22Rv1 (cell line): ENCODE measurements around the gene PRSS37.

Source experiments
- H3K27ac ChIP-seq: fragments of 450-650 bp; 2 replicates; pipeline ENCODE4 v1.5.1; 2017
- ZFX ChIP-seq: fragments of 450-650 bp; IDR thresholded peaks from 2 replicates; pipeline ENCODE4 v1.6.1; 2017; ENCODE audit warnings: antibody characterized with exemption, borderline replicate concordance
- TF ChIP-seq, protein P1 (sequence below): fragments of 450-650 bp; IDR thresholded peaks from 2 replicates; pipeline ENCODE4 v1.5.1; 2017; ENCODE audit warnings: mild to moderate bottlenecking

PRSS37 gene

DNA sequence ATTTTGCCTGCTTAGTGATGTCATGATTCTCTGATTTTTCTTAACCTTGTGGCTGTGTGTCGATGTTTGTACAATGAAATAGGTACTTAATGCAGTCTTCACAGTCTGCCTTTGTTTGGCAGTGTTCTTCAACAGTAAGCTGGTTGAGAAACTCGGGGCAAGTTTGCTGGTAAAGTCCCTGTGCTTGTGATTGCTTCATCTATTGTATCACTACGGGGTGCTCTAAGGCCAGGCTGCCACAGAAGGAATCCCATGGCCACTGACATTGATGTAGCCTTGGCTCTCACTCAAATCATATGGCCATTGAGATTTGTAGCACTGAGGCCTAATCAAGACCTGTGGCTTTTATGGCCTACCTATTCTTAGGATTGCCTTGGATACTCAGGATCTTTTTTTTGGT is 33.5 kb upstream of the PRSS37 start:
- TF ChIP-seq, protein P1, sequence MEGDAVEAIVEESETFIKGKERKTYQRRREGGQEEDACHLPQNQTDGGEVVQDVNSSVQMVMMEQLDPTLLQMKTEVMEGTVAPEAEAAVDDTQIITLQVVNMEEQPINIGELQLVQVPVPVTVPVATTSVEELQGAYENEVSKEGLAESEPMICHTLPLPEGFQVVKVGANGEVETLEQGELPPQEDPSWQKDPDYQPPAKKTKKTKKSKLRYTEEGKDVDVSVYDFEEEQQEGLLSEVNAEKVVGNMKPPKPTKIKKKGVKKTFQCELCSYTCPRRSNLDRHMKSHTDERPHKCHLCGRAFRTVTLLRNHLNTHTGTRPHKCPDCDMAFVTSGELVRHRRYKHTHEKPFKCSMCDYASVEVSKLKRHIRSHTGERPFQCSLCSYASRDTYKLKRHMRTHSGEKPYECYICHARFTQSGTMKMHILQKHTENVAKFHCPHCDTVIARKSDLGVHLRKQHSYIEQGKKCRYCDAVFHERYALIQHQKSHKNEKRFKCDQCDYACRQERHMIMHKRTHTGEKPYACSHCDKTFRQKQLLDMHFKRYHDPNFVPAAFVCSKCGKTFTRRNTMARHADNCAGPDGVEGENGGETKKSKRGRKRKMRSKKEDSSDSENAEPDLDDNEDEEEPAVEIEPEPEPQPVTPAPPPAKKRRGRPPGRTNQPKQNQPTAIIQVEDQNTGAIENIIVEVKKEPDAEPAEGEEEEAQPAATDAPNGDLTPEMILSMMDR = no peak
- TF ChIP-seq ZFX = no peak
- H3K27ac ChIP-seq = no peak overlapping the region

DNA sequence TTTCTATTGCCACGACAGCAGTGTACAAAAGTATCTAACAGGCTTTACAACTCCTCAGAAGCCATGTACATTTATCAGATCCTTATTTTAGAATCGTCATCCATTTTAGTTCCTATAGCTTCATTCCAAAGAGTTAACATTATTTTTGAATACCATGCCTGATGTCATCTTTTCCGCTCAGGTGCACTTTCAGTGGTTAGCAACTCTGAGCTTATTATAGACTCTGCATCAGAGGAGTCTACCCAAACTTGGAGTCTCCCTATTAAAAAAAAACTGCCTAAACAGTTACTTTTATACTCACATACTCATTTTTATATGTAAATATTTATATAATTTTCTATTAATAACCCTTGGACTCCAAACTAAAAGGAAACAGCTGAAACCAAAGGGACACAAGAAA is 31.6 kb upstream of the PRSS37 start:
- TF ChIP-seq ZFX = no peak
- no peak overlapping the region for H3K27ac ChIP-seq

DNA sequence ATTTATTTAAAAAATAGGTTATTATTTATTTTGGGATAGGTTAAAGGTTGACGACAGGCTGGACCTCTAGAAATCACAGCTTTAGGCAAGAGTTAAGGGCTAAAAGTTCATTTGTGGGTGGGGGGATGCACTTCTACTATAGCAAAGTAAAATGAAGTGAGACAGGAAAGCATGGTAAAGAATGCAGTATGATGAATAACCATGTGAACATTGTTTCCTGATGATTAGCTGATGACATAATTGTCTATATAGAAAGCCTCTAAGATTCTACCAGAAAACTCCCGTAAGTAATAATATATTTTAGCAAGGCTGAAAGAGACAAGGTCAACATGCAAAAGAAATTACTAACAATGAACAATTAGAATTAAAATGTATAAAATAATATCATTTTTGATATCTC is 25.7 kb upstream of the PRSS37 start:
- TF ChIP-seq, protein P1 = no peak
- no peak for TF ChIP-seq ZFX
- H3K27ac ChIP-seq = no peak overlapping the region

DNA sequence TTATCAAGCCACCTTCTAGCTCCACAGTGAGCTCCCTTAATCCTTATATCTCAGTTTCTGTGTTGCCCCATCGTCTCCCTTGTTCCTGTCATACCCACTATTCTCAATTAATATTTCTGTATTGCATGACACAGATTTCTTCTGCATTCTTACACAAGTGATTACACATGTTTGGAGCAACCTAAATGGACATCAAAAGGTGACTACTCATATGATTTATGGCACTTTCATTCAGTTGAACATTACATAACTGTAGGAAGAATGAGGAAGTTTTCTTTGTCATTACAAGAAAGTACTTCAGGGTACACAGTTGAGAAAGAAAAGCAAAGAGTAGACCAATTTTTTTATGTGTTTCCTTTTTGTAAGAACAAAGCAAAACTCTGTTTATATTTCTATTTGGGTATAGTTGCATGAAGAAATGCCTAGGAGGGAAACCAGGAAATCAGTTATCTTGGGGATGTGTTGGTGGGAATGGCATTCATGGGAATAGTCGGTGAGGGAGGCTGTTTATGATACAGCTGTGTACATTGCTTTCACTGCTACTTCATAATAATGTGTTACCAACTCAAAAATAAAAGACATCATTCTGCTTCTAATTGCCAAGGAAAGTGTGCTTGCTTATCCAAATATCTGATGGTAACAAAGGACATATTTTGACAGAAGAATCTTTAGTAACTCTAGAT is 23.6 kb upstream of the PRSS37 start:
- TF ChIP-seq, protein P1 = no peak

DNA sequence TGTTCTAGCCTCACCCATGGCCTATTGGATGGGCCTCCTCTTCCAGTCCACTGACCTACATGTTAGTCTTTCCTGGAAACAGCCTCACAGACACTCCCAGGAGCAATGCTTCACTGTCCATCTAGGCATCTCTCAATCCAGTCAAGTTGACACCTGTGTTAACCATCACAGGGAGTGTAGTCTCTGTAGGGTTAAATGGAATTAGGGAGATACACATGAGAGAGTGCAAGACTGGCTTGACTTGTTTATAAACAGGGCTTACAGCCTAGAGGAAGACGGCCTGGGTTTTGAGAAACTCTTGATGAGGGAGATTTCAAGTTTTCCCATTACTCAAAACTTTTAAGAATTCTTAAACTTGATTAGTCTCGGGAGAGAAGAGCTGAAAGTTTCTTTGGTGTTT is 18.9 kb upstream of the PRSS37 start:
- no peak overlapping the region for H3K27ac ChIP-seq
- no peak for TF ChIP-seq ZFX
- TF ChIP-seq, protein P1 = no peak

More for the DNA sequence above, 23.6 kb upstream of the PRSS37 start:
- no peak overlapping the region for H3K27ac ChIP-seq

DNA sequence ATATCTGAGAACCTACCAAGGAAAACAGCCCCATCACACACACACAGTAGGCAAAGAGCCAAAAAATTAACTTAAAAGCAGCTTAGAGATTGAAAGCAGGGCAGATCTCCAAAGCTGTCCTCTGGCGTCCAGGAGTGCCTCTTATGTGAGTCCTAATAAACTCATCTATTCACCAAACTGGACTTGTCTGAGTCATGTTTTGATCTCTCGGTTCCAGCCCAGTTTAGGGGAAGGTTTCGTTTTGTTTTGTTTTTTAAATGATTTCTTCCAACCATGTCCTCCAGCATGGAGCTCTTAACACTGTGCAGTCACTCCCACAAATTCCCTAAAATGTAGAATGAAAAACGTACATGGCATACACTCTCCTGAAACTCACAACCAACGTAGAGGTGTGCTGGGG is 6.7 kb upstream of the PRSS37 start:
- TF ChIP-seq ZFX = no peak
- TF ChIP-seq, protein P1 = no peak

DNA sequence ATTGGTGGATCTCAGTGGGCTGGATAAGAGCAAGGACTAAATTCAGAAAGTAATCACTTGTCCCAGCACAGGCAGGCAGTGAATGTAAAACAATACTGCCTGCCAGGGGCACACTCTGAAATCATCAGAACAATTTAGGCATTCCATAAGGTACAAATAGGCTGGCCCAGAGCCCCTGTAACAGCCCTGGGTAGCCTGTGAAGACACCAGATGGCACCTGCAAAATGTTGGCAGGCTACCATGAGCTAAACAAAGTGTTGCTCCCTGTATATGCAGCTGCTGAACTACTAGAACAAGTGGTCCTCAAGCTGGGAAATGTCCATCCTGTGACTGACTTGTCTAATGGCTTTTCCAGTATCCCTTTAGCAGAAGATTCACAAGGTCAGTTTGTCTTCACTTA is 3.0 kb upstream of the PRSS37 start:
- no peak for TF ChIP-seq ZFX
- TF ChIP-seq, protein P1 = no peak

More for the DNA sequence above, 6.7 kb upstream of the PRSS37 start:
- no peak overlapping the region for H3K27ac ChIP-seq

DNA sequence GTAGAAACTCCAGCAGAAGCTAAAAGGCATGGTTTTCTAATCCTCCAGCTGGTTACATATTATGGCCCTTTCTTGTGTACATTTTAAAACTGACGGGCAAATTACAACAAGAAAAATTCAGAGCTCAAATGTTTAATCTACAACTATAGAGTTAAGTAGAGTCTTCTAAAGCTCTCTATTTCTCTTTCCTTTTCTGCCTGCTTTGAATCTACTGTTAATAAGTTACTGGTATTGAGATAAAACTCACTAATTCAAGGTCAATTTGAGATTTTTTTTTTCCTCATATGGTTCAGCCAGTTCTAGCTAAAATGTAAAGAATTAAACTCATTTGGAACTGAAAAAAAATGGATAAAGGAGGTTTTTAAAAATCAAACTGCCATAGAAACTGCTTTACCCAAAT is 1.6 kb upstream of the PRSS37 start:
- no peak overlapping the region for H3K27ac ChIP-seq
- TF ChIP-seq, protein P1 = no peak
- no peak for TF ChIP-seq ZFX

More for the DNA sequence above, 3.0 kb upstream of the PRSS37 start:
- no peak overlapping the region for H3K27ac ChIP-seq
